K562 (cell line): ENCODE measurements around the gene ABCA7. TPM values are rescaled to one million over a fixed set of nuclear protein-coding genes. Genes with fewer than 3 reads are reported as not detected.

ENCODE experiments used
- ATAC-seq: fragments of 200-7000 bp; cut with Tn5 transposase; 3 replicates; pipeline ENCODE4 v1.9.1; 2020; ENCODE audit warnings: moderate library complexity
- BruUV-seq: library from RNA; stranded (reverse); fragments of 400-500 nt; replicated peaks from 2 replicates; lab custom pipeline; 2021; lab: Mats Ljungman, UMichigan
- CTCF ChIA-PET: fragments of 300-600 bp; formaldehyde crosslinking; extraction: SDS; loops from one replicate; lab custom pipeline; 2021; ENCODE audit warnings: low intra/inter-chr PET ratio; lab: Yijun Ruan, JAX
- POLR2A ChIA-PET: fragments of 300-600, 350-650 bp; sonication (Branson Sonifier 250); formaldehyde crosslinking; extraction: SDS; loops from one replicate; lab custom pipeline; 2021; ENCODE audit warnings: antibody characterized with exemption, inconsistent platforms; lab: Yijun Ruan, JAX
- DNase-seq, 4 experiments: peaks; one replicate each; pipeline versions ENCODE4 v3.0.0 to v3.0.0-alpha.2; 2011 to 2018; ENCODE audit warnings: low spot score in 3 of 4, mixed read lengths in 3 of 4; ENCODE audit errors: extremely low read depth in 1 of 4
- FAIRE-seq: peaks from 2 replicates; lab custom pipeline; 2011; peaks lifted over from hg19 to GRCh38; lab: Jason Lieb, UNC
- H2AFZ ChIP-seq: 2 replicates; pipeline ENCODE4 v1.6.0; 2011; ENCODE audit warnings: low read depth, low read length, control low read depth, inconsistent platforms
- H3K27ac ChIP-seq: fragments of 200-600 bp; 3 replicates; pipeline ENCODE4 v1.8.0; 2011; ENCODE audit warnings: low read depth, mild to moderate bottlenecking, control low read depth, inconsistent platforms, low read length, moderate library complexity, mixed read lengths; ENCODE audit errors: extremely low read depth
- H3K27me3 ChIP-seq, 2 experiments: fragments of 300-600 bp in 1 of 2; 2 replicates in 1 of 2; 3 replicates in 1 of 2; pipeline versions ENCODE4 v1.6.0 to v1.8.0; 2011; ENCODE audit warnings: inconsistent platforms in 2 of 2, low read length in 2 of 2, mild to moderate bottlenecking in 1 of 2, mixed read lengths in 1 of 2, moderate library complexity in 1 of 2; ENCODE audit not compliant: control insufficient read depth in 2 of 2, insufficient read depth in 2 of 2
- H3K36me3 ChIP-seq: fragments of 300-600 bp; 3 replicates; pipeline ENCODE4 v1.8.0; 2011; ENCODE audit warnings: mild to moderate bottlenecking, low read length, inconsistent platforms; ENCODE audit not compliant: control insufficient read depth, insufficient read depth
- H3K4me1 ChIP-seq, 2 experiments: fragments of 200-600 bp in 1 of 2; replicated peaks in 1 of 2; 2 replicates in 1 of 2; 3 replicates in 1 of 2; pipeline versions ENCODE4 v1.5.1 to v1.8.0; 2011; ENCODE audit warnings: inconsistent platforms in 2 of 2, low read length in 2 of 2, mild to moderate bottlenecking in 1 of 2, mixed read lengths in 1 of 2, moderate library complexity in 1 of 2; ENCODE audit not compliant: control insufficient read depth in 2 of 2, insufficient read depth in 2 of 2
- H3K4me2 ChIP-seq: 2 replicates; pipeline ENCODE4 v1.6.1; 2011; ENCODE audit warnings: low read length, control low read depth, inconsistent platforms, mixed read lengths; ENCODE audit not compliant: insufficient read depth
- H3K4me3 ChIP-seq: fragments of 200-600 bp; sonication (generic), shearing (Covaris generic); 2 replicates; pipeline ENCODE4 v1.5.1; 2016; ENCODE audit warnings: control low read depth, inconsistent platforms
- H3K79me2 ChIP-seq: fragments of 200-600 bp; 3 replicates; pipeline ENCODE4 v1.8.0; 2011; ENCODE audit warnings: low read length, inconsistent platforms; ENCODE audit not compliant: control insufficient read depth, insufficient read depth
- H3K9ac ChIP-seq, 2 experiments: 2 replicates each; pipeline versions ENCODE4 v1.6.0 to v1.6.1; 2011; ENCODE audit warnings: low read depth in 2 of 2, low read length in 2 of 2, control low read depth in 1 of 2, inconsistent platforms in 1 of 2, mild to moderate bottlenecking in 1 of 2, mixed read lengths in 1 of 2; ENCODE audit not compliant: insufficient read depth in 1 of 2
- H3K9me1 ChIP-seq: one replicate; pipeline ENCODE4 v1.6.0; 2011; ENCODE audit warnings: inconsistent platforms, mild to moderate bottlenecking, low read length, moderate library complexity; ENCODE audit not compliant: control insufficient read depth, insufficient read depth
- H3K9me3 ChIP-seq: replicated peaks from 2 replicates; pipeline ENCODE4 v1.5.1; 2011; ENCODE audit warnings: low read depth, low read length, inconsistent platforms; ENCODE audit not compliant: control insufficient read depth, insufficient read depth
- H4K20me1 ChIP-seq: replicated peaks from 2 replicates; pipeline ENCODE4 v1.6.1; 2011; ENCODE audit warnings: low read length, inconsistent platforms, mixed read lengths; ENCODE audit not compliant: control insufficient read depth, insufficient read depth
- CTCF ChIP-seq, 3 experiments: IDR thresholded peaks in 2 of 3; conservative IDR thresholded peaks in 1 of 3; 2 replicates each; pipeline ENCODE4 v1.5.1; 2011 to 2012; ENCODE audit warnings: low read length in 3 of 3, mild to moderate bottlenecking in 3 of 3, control low read depth in 2 of 3, improper control_type of control experiment in 1 of 3, inconsistent platforms in 1 of 3, low read depth in 1 of 3, mixed read lengths in 1 of 3, moderate library complexity in 1 of 3; ENCODE audit not compliant: insufficient read depth in 2 of 3
- USF1 ChIP-seq: sonication (generic); formaldehyde crosslinking; IDR thresholded peaks from 2 replicates; pipeline ENCODE4 v1.9.0; 2022; ENCODE audit warnings: mild to moderate bottlenecking, missing genetic modification reagents
- ZNF518B ChIP-seq: fragments of 250-450 bp; sonication (Bioruptor Pico); IDR thresholded peaks from 2 replicates; pipeline ENCODE4 v1.5.0; 2021; ENCODE audit warnings: mild to moderate bottlenecking, moderate library complexity
- WGBS: fragments of 100-300 bp; shearing (Covaris generic); methylation state at CpG from one replicate; pipeline ENCODE4 v1.1.6; 2016; ENCODE audit warnings: low coverage, mixed read lengths; ENCODE audit not compliant: insufficient coverage; ENCODE audit errors: missing lambda C conversion rate; 5-methylcytosine and 5-hydroxymethylcytosine counted together
- in situ Hi-C: fragments of 300-500 bp; cut with MboI; formaldehyde crosslinking; loops from 4 replicates; pipeline ENCODE4 v1.15.0; 2018; ENCODE audit warnings: inconsistent platforms, mixed read lengths
- intact Hi-C: fragments of 100-400 bp; cut with micrococcal nuclease; formaldehyde crosslinking; loops from 2 replicates; pipeline ENCODE4 v1.14.2; 2022
- polyA plus RNA-seq, 8 experiments: library from polyadenylated mRNA; depleted of rRNA in 4 of 8; stranded (reverse) in 5 of 8; unstranded in 3 of 8; fragments of >200 nt; fragmentation: Nextera tagmentation in 2 of 8; fragmentation: Illumina TruSeq in 1 of 8; extraction: Ambion mirVana in 2 of 8; extraction: Trizol in 1 of 8; gene quantifications; 2 replicates each; pipeline versions ENCODE4 v1.2.1 to v1.2.3, GENCODE V29; 2011 to 2014; ENCODE audit warnings: inconsistent platforms in 1 of 8, missing spikeins in 1 of 8
- total RNA-seq, 7 experiments: library from RNA; depleted of rRNA in 6 of 7; stranded (reverse); fragments of >200 nt in 6 of 7; fragmentation: Illumina TruSeq in 2 of 7; extraction: Trizol in 2 of 7; gene quantifications; 2 replicates each; pipeline versions ENCODE4 v1.2.1 to v1.2.3, GENCODE V29; 2011 to 2021; ENCODE audit warnings: low replicate concordance in 1 of 7

Gene ABCA7
- total and polyA plus RNA-seq, 9 of the 15 experiments (the other 6 are each of a cell fraction or from before 2014, with no cell fraction given) = 2.3 to 96.1 (median 31.2) TPM

- Histone ChIP-seq H3K9me3 (no peaks in the 10 kb centered on the region), H2AFZ (no peak overlapping the region), H3K4me1 (peaks cover 0 to 41% of the 10 kb centered on the region in 2 experiments; a peak in 2 of 5 replicates), H3K27ac (no peak overlapping the region), H4K20me1 (0 out of 2 replicates have a peak, but pooled peaks cover 4% of the 10 kb centered on the region), H3K4me2 (no peak overlapping the region), H3K9ac (no peak overlapping the region), H3K9me1 (no peaks in the 10 kb centered on the region), H3K79me2 (no peaks in the 10 kb centered on the region), H3K27me3 (no peaks in the 10 kb centered on the region), H3K36me3 (peaks cover 76% of the 10 kb centered on the region), H3K4me3 (no peak overlapping the region)
- FAIRE-seq = no peak
- POLR2A ChIA-PET = interaction anchor here (0.6 to 1.1 kb wide), 4 partner anchors 10 to 162 kb away, joined by 3 to 4 read pairs (median 4); partner anchors contain the start of gene RNU6-2
- in situ Hi-C loops (no loop called here), intact Hi-C loops (no loop called here)
- TF ChIP-seq CTCF (IDR thresholded peaks at IDR 0.05 in 2 of 3, conservative IDR thresholded peaks at IDR 0.05 in 1 of 3; ENCODE audit: insufficient read depth in 2 of 3, low read depth in 1 of 3, low read length in 3 of 3) = no peak
- TF ChIP-seq USF1 (CRISPR knock-in tag) = no peak
- no peak for TF ChIP-seq ZNF518B
- no peak for DNase-seq
- CTCF ChIA-PET = no interaction called here
- no TSS peak for BruUV-seq
- WGBS = 77% methylated on average over 4 of the region's 5 CpGs
- ATAC-seq = no peak
Observed at GRCh38 chr19:1058112-1058511, 18.2 kb downstream of the ABCA7 start.
